H1 (cell line): Measurements from ENCODE around the gene TSHZ2. TPM values are rescaled to one million over a fixed set of nuclear protein-coding genes. Genes with fewer than 3 reads are reported as not detected.
"Not testable (repeated sequence)": the region's sequence is repeated elsewhere in the genome, so short reads cannot be mapped to it uniquely, and the experiment has no call there.

Experiments
- CTCF ChIA-PET: fragments of 300-600 bp; sonication (Branson Sonifier 250); formaldehyde crosslinking; loops from one replicate; lab custom pipeline; 2021; ENCODE audit not compliant: partially characterized antibody; lab: Charles Lee
- POLR2A ChIA-PET: fragments of 300-600 bp; sonication (Branson Sonifier 250); formaldehyde crosslinking; loops from one replicate; lab custom pipeline; 2021; ENCODE audit warnings: inconsistent platforms; ENCODE audit not compliant: partially characterized antibody; lab: Charles Lee
- DNase-seq, 2 experiments: peaks; one replicate each; pipeline versions ENCODE4 v3.0.0 to v3.0.0-alpha.2; 2010 to 2022; ENCODE audit warnings: low spot score in 2 of 2, low read depth in 1 of 2, mixed read lengths in 1 of 2
- FAIRE-seq: peaks from 2 replicates; lab custom pipeline; 2011; peaks lifted over from hg19 to GRCh38; lab: Jason Lieb, UNC
- H2AFZ ChIP-seq: 2 replicates; pipeline ENCODE4 v1.8.1; 2012; ENCODE audit warnings: low read length, inconsistent platforms
- H2AK5ac ChIP-seq: 2 replicates; pipeline ENCODE4 v1.6.1; 2013; ENCODE audit warnings: low read depth, low read length
- H2BK120ac ChIP-seq: replicated peaks from 2 replicates; pipeline ENCODE3; 2013; ENCODE audit warnings: low read depth, low read length, inconsistent platforms
- H2BK12ac ChIP-seq: 2 replicates; pipeline ENCODE4 v1.6.1; 2013; ENCODE audit warnings: low read depth, low read length
- H2BK15ac ChIP-seq: 2 replicates; pipeline ENCODE4 v1.6.1; 2013; ENCODE audit warnings: low read length
- H2BK20ac ChIP-seq: 2 replicates; pipeline ENCODE4 v1.6.1; 2013; ENCODE audit warnings: low read length
- H2BK5ac ChIP-seq: 2 replicates; pipeline ENCODE4 v1.6.1; 2013; ENCODE audit warnings: low read depth, low read length
- H3K14ac ChIP-seq: 2 replicates; pipeline ENCODE4 v1.6.1; 2013; ENCODE audit warnings: inconsistent platforms; ENCODE audit not compliant: insufficient read length
- H3K18ac ChIP-seq: 2 replicates; pipeline ENCODE4 v1.6.1; 2013; ENCODE audit warnings: low read length; ENCODE audit errors: extremely low read depth
- H3K23ac ChIP-seq: 2 replicates; pipeline ENCODE4 v1.6.1; 2013; ENCODE audit warnings: inconsistent platforms; ENCODE audit not compliant: insufficient read length
- H3K23me2 ChIP-seq: 2 replicates; pipeline ENCODE4 v1.6.1; 2013; ENCODE audit warnings: low read depth, low read length
- H3K27ac ChIP-seq: 2 replicates; pipeline ENCODE4 v1.6.1; 2011; ENCODE audit warnings: low read depth, low read length, inconsistent platforms
- H3K27me3 ChIP-seq, 4 experiments: replicated peaks in 1 of 4; 1 replicate in 1 of 4; 2 replicates in 3 of 4; pipeline versions ENCODE4 v1.6.1 to v1.8.1; 2011 to 2013; ENCODE audit warnings: low read length in 3 of 4, mild to moderate bottlenecking in 3 of 4, inconsistent platforms in 2 of 4, mixed read lengths in 2 of 4, moderate library complexity in 1 of 4; ENCODE audit not compliant: control insufficient read depth in 3 of 4, insufficient read depth in 3 of 4; ENCODE audit errors: extremely low read depth in 1 of 4
- H3K36me3 ChIP-seq, 4 experiments: 2 replicates each; pipeline versions ENCODE4 v1.6.1 to v1.8.1; 2011 to 2013; ENCODE audit warnings: mild to moderate bottlenecking in 4 of 4, low read length in 3 of 4, moderate library complexity in 2 of 4, control low read depth in 1 of 4, inconsistent platforms in 1 of 4; ENCODE audit not compliant: insufficient read depth in 4 of 4, control insufficient read depth in 2 of 4
- H3K4ac ChIP-seq: replicated peaks from 2 replicates; pipeline ENCODE3; 2013; ENCODE audit warnings: low read length, low read depth, mixed read lengths, inconsistent platforms; ENCODE audit not compliant: insufficient read length
- H3K4me1 ChIP-seq, 4 experiments: replicated peaks in 1 of 4; 1 replicate in 1 of 4; 2 replicates in 3 of 4; pipeline versions ENCODE4 v1.6.1 to v1.8.1; 2011 to 2013; ENCODE audit warnings: low read length in 3 of 4, inconsistent platforms in 2 of 4, mixed read lengths in 1 of 4; ENCODE audit not compliant: insufficient read depth in 4 of 4, control insufficient read depth in 3 of 4
- H3K4me2 ChIP-seq, 2 experiments: 2 replicates each; pipeline versions ENCODE4 v1.6.1 to v1.8.1; 2011 to 2013; ENCODE audit warnings: low read depth in 2 of 2, low read length in 2 of 2, control low read depth in 1 of 2, inconsistent platforms in 1 of 2, mild to moderate bottlenecking in 1 of 2; ENCODE audit not compliant: insufficient read depth in 1 of 2
- H3K4me3 ChIP-seq, 4 experiments: fragments of 200-600, 300-600 bp in 1 of 4; sonication (generic), shearing (Covaris generic), sonication (Bioruptor Twin) in 1 of 4; 2 replicates each; pipeline versions ENCODE4 v1.5.1 to v1.8.1; 2011 to 2016; ENCODE audit warnings: low read length in 4 of 4, low read depth in 3 of 4, control low read depth in 2 of 4, inconsistent platforms in 2 of 4, mild to moderate bottlenecking in 2 of 4, mixed read lengths in 1 of 4, moderate library complexity in 1 of 4; ENCODE audit not compliant: insufficient read depth in 2 of 4; ENCODE audit errors: extremely low read depth in 1 of 4
- H3K56ac ChIP-seq: replicated peaks from 2 replicates; pipeline ENCODE3; 2013; ENCODE audit warnings: low read depth, mild to moderate bottlenecking, mixed read lengths, low read length, inconsistent platforms; ENCODE audit not compliant: insufficient read length
- H3K79me1 ChIP-seq: 2 replicates; pipeline ENCODE4 v1.6.1; 2013; ENCODE audit warnings: low read depth, low read length, control low read depth
- H3K79me2 ChIP-seq, 2 experiments: 2 replicates each; pipeline versions ENCODE4 v1.6.1 to v1.8.1; 2012 to 2013; ENCODE audit warnings: low read length in 2 of 2, mild to moderate bottlenecking in 2 of 2, inconsistent platforms in 1 of 2; ENCODE audit not compliant: insufficient read depth in 2 of 2, control insufficient read depth in 1 of 2
- H3K9ac ChIP-seq, 4 experiments: replicated peaks in 1 of 4; 1 replicate in 1 of 4; 2 replicates in 3 of 4; pipeline versions ENCODE4 v1.6.1 to v1.8.1; 2011 to 2013; ENCODE audit warnings: low read depth in 3 of 4, low read length in 3 of 4, control low read depth in 2 of 4, mild to moderate bottlenecking in 2 of 4, moderate library complexity in 2 of 4, inconsistent platforms in 1 of 4; ENCODE audit errors: extremely low read depth in 1 of 4
- H3K9me3 ChIP-seq, 2 experiments: 2 replicates each; pipeline versions ENCODE4 v1.6.1 to v1.8.1; 2012 to 2013; ENCODE audit warnings: mild to moderate bottlenecking in 2 of 2, moderate library complexity in 2 of 2, control low read depth in 1 of 2, inconsistent platforms in 1 of 2, low read depth in 1 of 2, low read length in 1 of 2, mixed read lengths in 1 of 2; ENCODE audit not compliant: insufficient read depth in 2 of 2
- H4K20me1 ChIP-seq, 2 experiments: replicated peaks in 1 of 2; 2 replicates each; pipeline versions ENCODE3 to v1.8.1; 2011 to 2013; ENCODE audit warnings: inconsistent platforms in 2 of 2, low read length in 2 of 2, mild to moderate bottlenecking in 1 of 2; ENCODE audit not compliant: insufficient read depth in 2 of 2, control insufficient read depth in 1 of 2
- H4K5ac ChIP-seq: 2 replicates; pipeline ENCODE4 v1.6.1; 2013; ENCODE audit warnings: low read length, low read depth, mixed read lengths, inconsistent platforms; ENCODE audit not compliant: insufficient read length
- H4K8ac ChIP-seq: 2 replicates; pipeline ENCODE4 v1.8.0; 2013; ENCODE audit warnings: mild to moderate bottlenecking, moderate library complexity, low read length, inconsistent platforms; ENCODE audit not compliant: insufficient read depth; ENCODE audit errors: extremely low read depth
- H4K91ac ChIP-seq: replicated peaks from 2 replicates; pipeline ENCODE3; 2013; ENCODE audit warnings: low read length, mixed read lengths, inconsistent platforms; ENCODE audit not compliant: insufficient read length
- WGBS, 2 experiments: shearing (Covaris generic) in 1 of 2; methylation state at CpG; one replicate each; pipeline versions ENCODE4 v1.1.6 to v1.1.7; 2013 to 2015; ENCODE audit warnings: low lambda C conversion rate in 2 of 2, mixed read lengths in 2 of 2, inconsistent platforms in 1 of 2, low coverage in 1 of 2, missing lambda C conversion rate in 1 of 2; ENCODE audit not compliant: insufficient replicate concordance in 2 of 2, insufficient coverage in 1 of 2, insufficient read length in 1 of 2; ENCODE audit errors: extremely low coverage in 1 of 2, missing lambda C conversion rate in 1 of 2; 5-methylcytosine and 5-hydroxymethylcytosine counted together
- polyA plus RNA-seq, 7 experiments: library from polyadenylated mRNA; depleted of rRNA in 3 of 7; stranded (reverse) in 5 of 7; unstranded in 2 of 7; fragments of >200 nt in 5 of 7; fragments of 200-250 nt in 2 of 7; gene quantifications; 1 replicate in 5 of 7; 2 replicates in 1 of 7; 4 replicates in 1 of 7; pipeline versions ENCODE4 v1.2.1 to v1.2.3, GENCODE V29; 2011 to 2013; ENCODE audit warnings: missing spikeins in 2 of 7, mixed read lengths in 2 of 7
- total RNA-seq: library from RNA; stranded (reverse); fragmentation: NEBNext Ultra II Directional; extraction: Animal tissue kit (Norgen Biotek cat#: 25700); gene quantifications from 2 replicates; pipeline ENCODE4 v1.2.1, GENCODE V29; 2021

Gene TSHZ2
- total and polyA plus RNA-seq, 2 of the 8 experiments (the other 6 are each of a cell fraction or from before 2014, with no cell fraction given), result 0.14 to 0.30 TPM

DNA sequence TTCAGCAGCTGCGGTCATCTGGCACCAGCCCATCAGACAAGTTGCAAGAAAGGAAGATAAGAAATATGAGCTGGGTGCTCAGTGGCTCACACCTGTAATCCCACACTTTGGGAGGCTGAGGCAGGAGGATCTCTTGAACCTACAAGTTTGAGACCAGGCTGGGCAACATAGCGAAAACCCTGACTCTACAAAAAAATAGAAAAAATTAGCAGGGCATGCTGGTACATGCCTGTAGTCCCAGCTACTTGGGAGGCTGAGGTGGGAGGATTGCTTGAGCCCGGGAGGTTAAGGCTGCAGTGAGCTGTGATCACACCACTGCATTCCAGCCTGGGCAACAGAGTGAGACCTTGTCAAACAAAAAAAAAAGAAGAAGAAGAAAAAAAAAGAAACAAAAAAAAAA lies 564.2 kb downstream of the TSHZ2 start:
- CTCF ChIA-PET, result interaction anchor here (0.6 to 1.7 kb wide), 3 partner anchors 11 to 765 kb away, joined by 3 to 6 read pairs (median 3); no protein-coding TSS in a partner anchor
- H4K91ac ChIP-seq, POLR2A ChIA-PET, H3K9ac ChIP-seq, H3K79me1 ChIP-seq, H3K56ac ChIP-seq, H3K79me2 ChIP-seq, H4K20me1 ChIP-seq, H3K4me1 ChIP-seq, H3K23me2 ChIP-seq, H3K4me3 ChIP-seq, H3K4ac ChIP-seq, DNase-seq, H3K9me3 ChIP-seq, H3K18ac ChIP-seq, H3K4me2 ChIP-seq, H2AK5ac ChIP-seq, FAIRE-seq, H2BK20ac ChIP-seq, H2BK15ac ChIP-seq, H3K23ac ChIP-seq, H2BK120ac ChIP-seq, H3K36me3 ChIP-seq, H2BK5ac ChIP-seq, H3K27ac ChIP-seq, H4K8ac ChIP-seq, H4K5ac ChIP-seq, H2BK12ac ChIP-seq, H3K14ac ChIP-seq, H3K27me3 ChIP-seq: not testable (repeated sequence)
- H2AFZ ChIP-seq, result 0 out of 2 replicates have a peak overlapping the region, but pooled peaks have one; percentile 77
- WGBS, 2 experiments, result 78% methylated on average over 3 of the region's 3 CpGs; no CpG with 5 or more reads in 1 of the 2 experiments
